Measurements from ENCODE around the gene PTGER2. TPM values are rescaled to one million over a fixed set of nuclear protein-coding genes. Genes with fewer than 3 reads are reported as not detected.

Gene PTGER2
- total RNA-seq, 1 donor from 2014 or later, result 0.09 TPM

DNA sequence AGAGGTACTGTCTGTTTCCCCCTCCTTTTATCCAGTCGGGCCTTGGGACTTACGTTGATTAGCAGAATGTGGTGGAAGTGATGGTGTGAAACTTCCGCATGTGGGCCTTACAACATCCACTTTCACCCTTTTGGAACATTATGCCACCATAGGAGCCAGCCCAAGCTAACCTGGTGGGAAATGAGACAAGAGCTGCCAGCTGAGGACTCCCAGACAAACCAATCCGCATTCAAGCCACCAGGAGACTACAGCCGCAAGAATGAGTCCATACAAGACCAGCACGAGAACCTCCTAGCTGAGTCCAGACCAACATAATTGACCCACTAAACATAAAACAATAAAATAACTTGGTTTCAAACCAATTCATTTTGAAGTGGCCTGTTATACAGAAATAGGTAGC is 9.1 kb upstream of the PTGER2 start:
- H3K4me3 Mint-ChIP-seq, result no peak overlapping the region
- H3K9me3 Mint-ChIP-seq, result no peaks in the 10 kb centered on the region
- TF ChIP-seq, protein P1, sequence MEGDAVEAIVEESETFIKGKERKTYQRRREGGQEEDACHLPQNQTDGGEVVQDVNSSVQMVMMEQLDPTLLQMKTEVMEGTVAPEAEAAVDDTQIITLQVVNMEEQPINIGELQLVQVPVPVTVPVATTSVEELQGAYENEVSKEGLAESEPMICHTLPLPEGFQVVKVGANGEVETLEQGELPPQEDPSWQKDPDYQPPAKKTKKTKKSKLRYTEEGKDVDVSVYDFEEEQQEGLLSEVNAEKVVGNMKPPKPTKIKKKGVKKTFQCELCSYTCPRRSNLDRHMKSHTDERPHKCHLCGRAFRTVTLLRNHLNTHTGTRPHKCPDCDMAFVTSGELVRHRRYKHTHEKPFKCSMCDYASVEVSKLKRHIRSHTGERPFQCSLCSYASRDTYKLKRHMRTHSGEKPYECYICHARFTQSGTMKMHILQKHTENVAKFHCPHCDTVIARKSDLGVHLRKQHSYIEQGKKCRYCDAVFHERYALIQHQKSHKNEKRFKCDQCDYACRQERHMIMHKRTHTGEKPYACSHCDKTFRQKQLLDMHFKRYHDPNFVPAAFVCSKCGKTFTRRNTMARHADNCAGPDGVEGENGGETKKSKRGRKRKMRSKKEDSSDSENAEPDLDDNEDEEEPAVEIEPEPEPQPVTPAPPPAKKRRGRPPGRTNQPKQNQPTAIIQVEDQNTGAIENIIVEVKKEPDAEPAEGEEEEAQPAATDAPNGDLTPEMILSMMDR (IDR thresholded peaks at IDR 0.05), result no peak
- no peak for DNase-seq
- ATAC-seq (ENCODE audit: low read depth), result no peak
- ChIA-PET CTCF (interaction anchor here (0.7 to 0.8 kb wide), 2 partner anchors 10 to 309 kb away, joined by 3 read pairs; no protein-coding TSS in a partner anchor), POLR2A (interaction anchor here (0.6 kb wide), 1 partner anchor 107 kb away, joined by 4 read pairs; no protein-coding TSS in a partner anchor)
- H3K36me3 Mint-ChIP-seq (ENCODE audit: low read depth), result no peaks in the 10 kb centered on the region
- H3K27ac Mint-ChIP-seq, result no peak overlapping the region
- H3K27me3 Mint-ChIP-seq, result peaks cover 13% of the 10 kb centered on the region
- intact Hi-C loops (cut with micrococcal nuclease), result no loop called here
- no peaks in the 10 kb centered on the region for H3K4me1 Mint-ChIP-seq

- intact Hi-C loops (cut with micrococcal nuclease), result no loop called here
- CTCF ChIA-PET, result interaction anchor here (0.8 kb wide), 1 partner anchor 264 kb away, joined by 3 read pairs; no protein-coding TSS in a partner anchor
- DNase-seq, result no peak
- Mint-ChIP-seq H3K36me3 (ENCODE audit: low read depth) (no peaks in the 10 kb centered on the region), H3K9me3 (peaks cover 3% of the 10 kb centered on the region), H3K27me3 (peaks cover 12% of the 10 kb centered on the region), H3K4me1 (peaks cover 17% of the 10 kb centered on the region), H3K27ac (no peak overlapping the region), H3K4me3 (no peak overlapping the region)
- POLR2A ChIA-PET, result no interaction called here
- TF ChIP-seq, protein P1 (IDR thresholded peaks at IDR 0.05), result no peak
- no peak for ATAC-seq (ENCODE audit: low read depth)
Observed at GRCh38 chr14:52307376-52307775, 6.7 kb upstream of the PTGER2 start.

GRCh38 chr14:52307905-52308304 is 6.2 kb upstream of the PTGER2 start:
- Mint-ChIP-seq H3K4me3 (no peak overlapping the region), H3K9me3 (peaks cover 3% of the 10 kb centered on the region), H3K27me3 (peaks cover 10% of the 10 kb centered on the region), H3K36me3 (ENCODE audit: low read depth) (no peaks in the 10 kb centered on the region), H3K27ac (no peak overlapping the region), H3K4me1 (peaks cover 21% of the 10 kb centered on the region)
- intact Hi-C loops (cut with micrococcal nuclease), result no loop called here
- POLR2A ChIA-PET, result no interaction called here
- TF ChIP-seq, protein P1 (IDR thresholded peaks at IDR 0.05), result no peak
- CTCF ChIA-PET, result no interaction called here
- no peak for DNase-seq
- no peak for ATAC-seq (ENCODE audit: low read depth)

- Mint-ChIP-seq H3K9me3 (peaks cover 3% of the 10 kb centered on the region), H3K4me1 (peaks cover 45% of the 10 kb centered on the region), H3K4me3 (no peak overlapping the region), H3K36me3 (ENCODE audit: low read depth) (no peaks in the 10 kb centered on the region), H3K27ac (no peak overlapping the region), H3K27me3 (peaks cover 26% of the 10 kb centered on the region)
- TF ChIP-seq, protein P1 (IDR thresholded peaks at IDR 0.05), result no peak
- ChIA-PET POLR2A (no interaction called here), CTCF (no interaction called here)
- intact Hi-C loops (cut with micrococcal nuclease), result loop anchor here (2.0 to 5.0 kb wide), 3 partner anchors 14 to 482 kb away; partner anchors contain the start of genes GNPNAT1, GPR137C and TXNDC16
- ATAC-seq (ENCODE audit: low read depth), result no peak
- DNase-seq, result no peak
Observed at GRCh38 chr14:52310541-52310940, 3.6 kb upstream of the PTGER2 start.

- H3K27ac Mint-ChIP-seq, result no peak overlapping the region
- intact Hi-C loops (cut with micrococcal nuclease), result loop anchor here (5.0 kb wide), 2 partner anchors 239 to 479 kb away; partner anchors contain the start of genes GNPNAT1, GPR137C and TXNDC16
- ChIA-PET CTCF (no interaction called here), POLR2A (interaction anchor here (0.7 kb wide), 1 partner anchor 9 kb away, joined by 3 read pairs; no protein-coding TSS in a partner anchor)
- no peaks in the 10 kb centered on the region for H3K36me3 Mint-ChIP-seq (ENCODE audit: low read depth)
- peaks cover 3% of the 10 kb centered on the region for H3K9me3 Mint-ChIP-seq
- DNase-seq (no peak), ATAC-seq (ENCODE audit: low read depth) (no peak)
- TF ChIP-seq, protein P1 (IDR thresholded peaks at IDR 0.05), result no peak
- peaks cover 44% of the 10 kb centered on the region for H3K27me3 Mint-ChIP-seq
- no peak overlapping the region for H3K4me3 Mint-ChIP-seq
- peaks cover 50% of the 10 kb centered on the region for H3K4me1 Mint-ChIP-seq
Observed at GRCh38 chr14:52312931-52313355, 1.2 kb upstream of the PTGER2 start.

Data from activated B cell treated with CpG ODN at 0.5 μM for 24 hours (primary cell).